Keratinocyte (primary cell): ENCODE data around the gene CYTH1. TPM values are rescaled to one million over a fixed set of nuclear protein-coding genes. Genes with fewer than 3 reads are reported as not detected.

Experiments used
- DNase-seq: peaks from one replicate; pipeline ENCODE4 v3.0.0-alpha.2; 2011; ENCODE audit warnings: low read depth, missing footprints, low spot score
- FAIRE-seq: peaks from 2 replicates; lab custom pipeline; 2011; peaks lifted over from hg19 to GRCh38; lab: Jason Lieb, UNC
- H2AFZ ChIP-seq: 2 replicates; pipeline ENCODE4 v1.6.0; 2012; ENCODE audit warnings: low read length, control low read depth, inconsistent platforms; ENCODE audit not compliant: control insufficient read depth
- H3K27ac ChIP-seq: 2 replicates; pipeline ENCODE4 v1.5.1; 2011; ENCODE audit warnings: low read length; ENCODE audit not compliant: control insufficient read depth, insufficient read depth
- H3K27me3 ChIP-seq: 3 replicates; pipeline ENCODE4 v1.6.0; 2011; ENCODE audit warnings: low read length; ENCODE audit not compliant: control insufficient read depth, insufficient read depth; ENCODE audit errors: extremely low read depth
- H3K36me3 ChIP-seq, 2 experiments: 2 replicates in 1 of 2; 3 replicates in 1 of 2; pipeline ENCODE4 v1.5.1; 2011; ENCODE audit warnings: low read length in 2 of 2, mild to moderate bottlenecking in 1 of 2; ENCODE audit not compliant: control insufficient read depth in 2 of 2, insufficient read depth in 2 of 2; ENCODE audit errors: extremely low read depth in 1 of 2
- H3K4me1 ChIP-seq: 3 replicates; pipeline ENCODE4 v1.5.1; 2011; ENCODE audit warnings: low read length; ENCODE audit not compliant: control insufficient read depth, insufficient read depth; ENCODE audit errors: extremely low read depth
- H3K4me2 ChIP-seq: 3 replicates; pipeline ENCODE4 v1.6.0; 2011; ENCODE audit warnings: low read depth, low read length; ENCODE audit not compliant: control insufficient read depth, insufficient read depth; ENCODE audit errors: extremely low read depth
- H3K4me3 ChIP-seq, 3 experiments: fragments of 200-600 bp in 1 of 3; sonication (generic) in 1 of 3; 2 replicates in 2 of 3; 3 replicates in 1 of 3; pipeline ENCODE4 v1.5.1; 2011 to 2016; ENCODE audit warnings: low read length in 3 of 3, mild to moderate bottlenecking in 3 of 3, control low read depth in 2 of 3, inconsistent platforms in 1 of 3, low read depth in 1 of 3, mixed read lengths in 1 of 3, mixed run types in 1 of 3, moderate library complexity in 1 of 3; ENCODE audit not compliant: control insufficient read depth in 2 of 3, insufficient read depth in 2 of 3; ENCODE audit errors: extremely low read depth in 1 of 3
- H3K79me2 ChIP-seq: 2 replicates; pipeline ENCODE4 v1.6.0; 2012; ENCODE audit warnings: low read length; ENCODE audit not compliant: control insufficient read depth, insufficient read depth
- H3K9ac ChIP-seq: 3 replicates; pipeline ENCODE4 v1.6.0; 2011; ENCODE audit warnings: low read length; ENCODE audit not compliant: control insufficient read depth, insufficient read depth; ENCODE audit errors: extremely low read depth
- H3K9me1 ChIP-seq: 3 replicates; pipeline ENCODE4 v1.6.0; 2011; ENCODE audit warnings: low read length; ENCODE audit not compliant: control insufficient read depth, insufficient read depth; ENCODE audit errors: extremely low read depth
- H3K9me3 ChIP-seq: 2 replicates; pipeline ENCODE4 v1.5.1; 2012; ENCODE audit warnings: low read depth, low read length; ENCODE audit not compliant: control insufficient read depth
- H4K20me1 ChIP-seq: 3 replicates; pipeline ENCODE4 v1.6.0; 2011; ENCODE audit warnings: low read length; ENCODE audit not compliant: control insufficient read depth, insufficient read depth; ENCODE audit errors: extremely low read depth
- EZH2 ChIP-seq: IDR thresholded peaks from one replicate; pipeline ENCODE4 v1.6.1; 2012; ENCODE audit warnings: inconsistent platforms, mild to moderate bottlenecking, low read length, moderate library complexity
- dilution Hi-C: fragments of 300-500 bp; cut with MboI; formaldehyde crosslinking; loops from one replicate; pipeline ENCODE4 v1.7.0; 2020; ENCODE audit warnings: low sequenced_read_pairs; ENCODE audit not compliant: extremely low pct_ligation_motif_present
- polyA plus RNA-seq, 5 experiments: library from polyadenylated mRNA; depleted of rRNA in 3 of 5; stranded (reverse) in 3 of 5; stranded (forward) in 1 of 5; unstranded in 1 of 5; fragments of >200 nt; gene quantifications; 1 replicate in 1 of 5; 2 replicates in 3 of 5; 3 replicates in 1 of 5; pipeline versions ENCODE4 v1.2.1 to v1.2.3, GENCODE V29; 2011 to 2012; ENCODE audit warnings: missing spikeins in 2 of 5, low read depth in 1 of 5, low replicate concordance in 1 of 5
- TF ChIP-seq, protein P1 (sequence below), 3 experiments: IDR thresholded peaks in 1 of 3; conservative IDR thresholded peaks in 1 of 3; optimal IDR thresholded peaks in 1 of 3; 2 replicates in 2 of 3; 3 replicates in 1 of 3; pipeline versions ENCODE3 to v1.5.1; 2011; ENCODE audit warnings: low read length in 3 of 3, mild to moderate bottlenecking in 3 of 3, moderate library complexity in 2 of 3, control low read depth in 1 of 3, inconsistent platforms in 1 of 3; ENCODE audit not compliant: insufficient read depth in 2 of 3; ENCODE audit errors: extremely low read depth in 1 of 3

CYTH1 gene
- polyA plus RNA-seq, 1 donor (not counting 4 experiments of a cell fraction or from before 2014, with no cell fraction given), result 28.3 TPM

GRCh38 chr17:78802008-78802407, 19.9 kb upstream of the CYTH1 start:
- FAIRE-seq, result no peak
- peaks cover 3% of the 10 kb centered on the region for H4K20me1 ChIP-seq
- peaks cover 52 to 60% of the 10 kb centered on the region in 2 experiments for H3K36me3 ChIP-seq

DNA sequence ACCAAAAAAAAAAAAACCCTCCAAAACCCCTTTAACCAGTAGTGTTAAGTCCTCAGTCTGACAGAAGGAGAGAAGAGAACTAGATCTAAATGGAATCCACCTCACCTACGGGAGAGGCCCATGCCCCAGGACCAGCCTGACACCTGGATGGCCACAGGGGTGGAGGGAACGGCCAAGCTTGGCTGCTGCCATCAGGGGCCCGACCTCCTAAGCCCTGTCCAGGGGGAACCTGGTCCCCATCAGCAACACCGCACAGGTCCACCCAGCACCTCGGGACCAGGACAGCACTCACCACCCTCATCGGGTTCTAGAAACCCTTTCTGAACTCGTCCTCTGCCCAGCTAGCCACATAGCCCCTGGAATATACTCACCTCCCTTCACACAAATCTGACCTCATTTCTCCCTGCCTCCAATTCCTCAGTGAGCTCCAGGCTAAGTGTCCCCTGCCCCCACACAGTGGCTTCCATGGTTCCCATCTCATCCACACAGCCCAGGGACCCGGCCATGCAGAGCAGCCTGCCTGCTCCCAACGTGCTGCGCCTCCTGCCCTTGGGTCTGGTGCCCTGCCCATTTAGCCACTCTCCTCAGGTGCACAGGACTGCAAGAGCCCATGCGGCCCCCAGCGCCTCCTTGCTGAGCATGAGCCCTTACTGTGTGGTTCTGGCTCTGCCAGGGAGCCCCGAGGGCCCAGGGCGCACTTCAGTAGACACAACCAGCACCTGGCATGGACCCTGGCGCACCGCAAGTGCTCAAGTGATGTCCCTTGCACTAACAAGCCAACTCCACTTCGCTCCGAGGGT, 18.3 kb upstream of the CYTH1 start:
- dilution Hi-C loops, result no loop called here

More at GRCh38 chr17:78802008-78802407, 19.9 kb upstream of the CYTH1 start:
- Histone ChIP-seq H3K79me2 (peaks cover 6% of the 10 kb centered on the region), H3K27ac (no peak overlapping the region), H3K9me1 (peaks cover 2% of the 10 kb centered on the region), H3K9me3 (no peaks in the 10 kb centered on the region), H3K27me3 (no peaks in the 10 kb centered on the region), H2AFZ (no peak overlapping the region), H3K9ac (no peak overlapping the region), H3K4me3 (no peak overlapping the region), H3K4me2 (no peak overlapping the region), H3K4me1 (peaks cover 5% of the 10 kb centered on the region)
- DNase-seq, result no peak
- TF ChIP-seq, protein P1, sequence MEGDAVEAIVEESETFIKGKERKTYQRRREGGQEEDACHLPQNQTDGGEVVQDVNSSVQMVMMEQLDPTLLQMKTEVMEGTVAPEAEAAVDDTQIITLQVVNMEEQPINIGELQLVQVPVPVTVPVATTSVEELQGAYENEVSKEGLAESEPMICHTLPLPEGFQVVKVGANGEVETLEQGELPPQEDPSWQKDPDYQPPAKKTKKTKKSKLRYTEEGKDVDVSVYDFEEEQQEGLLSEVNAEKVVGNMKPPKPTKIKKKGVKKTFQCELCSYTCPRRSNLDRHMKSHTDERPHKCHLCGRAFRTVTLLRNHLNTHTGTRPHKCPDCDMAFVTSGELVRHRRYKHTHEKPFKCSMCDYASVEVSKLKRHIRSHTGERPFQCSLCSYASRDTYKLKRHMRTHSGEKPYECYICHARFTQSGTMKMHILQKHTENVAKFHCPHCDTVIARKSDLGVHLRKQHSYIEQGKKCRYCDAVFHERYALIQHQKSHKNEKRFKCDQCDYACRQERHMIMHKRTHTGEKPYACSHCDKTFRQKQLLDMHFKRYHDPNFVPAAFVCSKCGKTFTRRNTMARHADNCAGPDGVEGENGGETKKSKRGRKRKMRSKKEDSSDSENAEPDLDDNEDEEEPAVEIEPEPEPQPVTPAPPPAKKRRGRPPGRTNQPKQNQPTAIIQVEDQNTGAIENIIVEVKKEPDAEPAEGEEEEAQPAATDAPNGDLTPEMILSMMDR (optimal IDR thresholded peaks at IDR 0.05 in 1 of 3, IDR thresholded peaks at IDR 0.05 in 1 of 3, conservative IDR thresholded peaks at IDR 0.05 in 1 of 3; ENCODE audit: extremely low read depth in 1 of 3, insufficient read depth in 2 of 3, low read length in 3 of 3), result no peak
- TF ChIP-seq EZH2, result no peak
- dilution Hi-C loops, result no loop called here

More for the DNA sequence above, 18.3 kb upstream of the CYTH1 start:
- H3K9me3 ChIP-seq, result no peaks in the 10 kb centered on the region
- H3K4me2 ChIP-seq, result no peak overlapping the region
- FAIRE-seq (no peak), DNase-seq (no peak)
- peaks cover 3% of the 10 kb centered on the region for H3K79me2 ChIP-seq
- peaks cover 5% of the 10 kb centered on the region for H3K4me1 ChIP-seq
- H3K9ac ChIP-seq, result no peak overlapping the region
- H3K9me1 ChIP-seq, result peaks cover 2% of the 10 kb centered on the region
- H4K20me1 ChIP-seq, result peaks cover 3% of the 10 kb centered on the region
- no peak overlapping the region for H2AFZ ChIP-seq
- no peak for TF ChIP-seq EZH2
- TF ChIP-seq, protein P1 (optimal IDR thresholded peaks at IDR 0.05 in 1 of 3, IDR thresholded peaks at IDR 0.05 in 1 of 3, conservative IDR thresholded peaks at IDR 0.05 in 1 of 3; ENCODE audit: extremely low read depth in 1 of 3, insufficient read depth in 2 of 3, low read length in 3 of 3), result no peak
- H3K27ac ChIP-seq, result no peak overlapping the region
- peaks cover 47 to 56% of the 10 kb centered on the region in 2 experiments for H3K36me3 ChIP-seq
- no peaks in the 10 kb centered on the region for H3K27me3 ChIP-seq
- H3K4me3 ChIP-seq, result no peak overlapping the region
